ENCODE measurements around the gene ELP6. TPM values are rescaled to one million over a fixed set of nuclear protein-coding genes. Genes with fewer than 3 reads are reported as not detected.

ELP6 gene
- total and polyA plus RNA-seq, 4 donors, result 18.8 to 21.4 (median 19.5) TPM

GRCh38 chr3:47522082-47522987, 8.8 kb upstream of the ELP6 start:
- 34% methylated on average over 15 of the region's 15 CpGs for WGBS
- no peak overlapping the region for H3K9ac ChIP-seq (ENCODE audit: low read depth in 1 of 2, low read length in 2 of 2)
- no peak overlapping the region for H3K4me3 ChIP-seq (ENCODE audit: low read depth in 1 of 3, low read length in 3 of 3)
- TF ChIP-seq MAX (IDR thresholded peaks at IDR 0.05) (peak; percentile 70), RXRA (IDR thresholded peaks at IDR 0.05) (peak; percentile 10 to 14), RAD21 (IDR thresholded peaks at IDR 0.05) (peak; percentile 99), SP1 (IDR thresholded peaks at IDR 0.05) (no peak), ZBTB33 (IDR thresholded peaks at IDR 0.05) (no peak), NR2F2 (IDR thresholded peaks at IDR 0.05) (no peak), FOXA1 (IDR thresholded peaks at IDR 0.05) (peak; percentile 27), TAF1 (conservative IDR thresholded peaks at IDR 0.05) (no peak), JUND (IDR thresholded peaks at IDR 0.05) (no peak), ATF3 (IDR thresholded peaks at IDR 0.05) (no peak), HNF4G (IDR thresholded peaks at IDR 0.05) (no peak), YY1 (IDR thresholded peaks at IDR 0.05) (no peak), EGR1 (IDR thresholded peaks at IDR 0.05; ENCODE audit: low read depth in 2 of 2) (no peak), REST (IDR thresholded peaks at IDR 0.05) (no peak), HNF4A (conservative IDR thresholded peaks at IDR 0.05) (peak in 1 of 2 donors; percentile 21), GABPA (IDR thresholded peaks at IDR 0.05 in 1 of 2, conservative IDR thresholded peaks at IDR 0.05 in 1 of 2) (no peak), CTCF (IDR thresholded peaks at IDR 0.05; ENCODE audit: low read depth, low read length, missing input control) (peak; percentile 97), FOXA2 (IDR thresholded peaks at IDR 0.05) (no peak)
- DNase-seq (ENCODE audit: low spot score), result peak; percentile 80
- peaks cover 0 to 6% (median 3%) of the 10 kb centered on the region in 4 donors for H3K4me1 ChIP-seq (ENCODE audit: control insufficient read depth in 4 of 4, insufficient read depth in 4 of 4, low read length in 3 of 4)
- H3K9me3 ChIP-seq (ENCODE audit: control insufficient read depth in 4 of 4, low read length in 3 of 4), result no peaks in the 10 kb centered on the region
- no peaks in the 10 kb centered on the region for H3K36me3 ChIP-seq (ENCODE audit: control insufficient read depth in 4 of 4, insufficient read depth in 3 of 4, low read depth in 1 of 4, low read length in 3 of 4)
- H3K27me3 ChIP-seq (ENCODE audit: control insufficient read depth in 4 of 4, insufficient read depth in 4 of 4, low read length in 3 of 4), result no peaks in the 10 kb centered on the region
- H3K27ac ChIP-seq (ENCODE audit: low read depth in 1 of 2, low read length in 2 of 2), result no peak overlapping the region

Measured in liver (tissue), 9 donors.